H1 (cell line): ENCODE results near the gene PLG. TPM values are rescaled to one million over a fixed set of nuclear protein-coding genes. Genes with fewer than 3 reads are reported as not detected.
"Not testable (repeated sequence)": the region's sequence is repeated elsewhere in the genome, so short reads cannot be mapped to it uniquely, and the experiment has no call there.

Experiments used
- CTCF ChIA-PET: fragments of 300-600 bp; sonication (Branson Sonifier 250); formaldehyde crosslinking; loops from one replicate; lab custom pipeline; 2021; ENCODE audit not compliant: partially characterized antibody; lab: Charles Lee
- POLR2A ChIA-PET: fragments of 300-600 bp; sonication (Branson Sonifier 250); formaldehyde crosslinking; loops from one replicate; lab custom pipeline; 2021; ENCODE audit warnings: inconsistent platforms; ENCODE audit not compliant: partially characterized antibody; lab: Charles Lee
- DNase-seq, 2 experiments: peaks; one replicate each; pipeline versions ENCODE4 v3.0.0 to v3.0.0-alpha.2; 2010 to 2022; ENCODE audit warnings: low spot score in 2 of 2, low read depth in 1 of 2, mixed read lengths in 1 of 2
- FAIRE-seq: peaks from 2 replicates; lab custom pipeline; 2011; peaks lifted over from hg19 to GRCh38; lab: Jason Lieb, UNC
- H2AFZ ChIP-seq: 2 replicates; pipeline ENCODE4 v1.8.1; 2012; ENCODE audit warnings: low read length, inconsistent platforms
- H2AK5ac ChIP-seq: 2 replicates; pipeline ENCODE4 v1.6.1; 2013; ENCODE audit warnings: low read depth, low read length
- H2BK120ac ChIP-seq: replicated peaks from 2 replicates; pipeline ENCODE3; 2013; ENCODE audit warnings: low read depth, low read length, inconsistent platforms
- H2BK12ac ChIP-seq: 2 replicates; pipeline ENCODE4 v1.6.1; 2013; ENCODE audit warnings: low read depth, low read length
- H2BK15ac ChIP-seq: 2 replicates; pipeline ENCODE4 v1.6.1; 2013; ENCODE audit warnings: low read length
- H2BK20ac ChIP-seq: 2 replicates; pipeline ENCODE4 v1.6.1; 2013; ENCODE audit warnings: low read length
- H2BK5ac ChIP-seq: 2 replicates; pipeline ENCODE4 v1.6.1; 2013; ENCODE audit warnings: low read depth, low read length
- H3K14ac ChIP-seq: 2 replicates; pipeline ENCODE4 v1.6.1; 2013; ENCODE audit warnings: inconsistent platforms; ENCODE audit not compliant: insufficient read length
- H3K18ac ChIP-seq: 2 replicates; pipeline ENCODE4 v1.6.1; 2013; ENCODE audit warnings: low read length; ENCODE audit errors: extremely low read depth
- H3K23ac ChIP-seq: 2 replicates; pipeline ENCODE4 v1.6.1; 2013; ENCODE audit warnings: inconsistent platforms; ENCODE audit not compliant: insufficient read length
- H3K23me2 ChIP-seq: 2 replicates; pipeline ENCODE4 v1.6.1; 2013; ENCODE audit warnings: low read depth, low read length
- H3K27ac ChIP-seq: 2 replicates; pipeline ENCODE4 v1.6.1; 2011; ENCODE audit warnings: low read depth, low read length, inconsistent platforms
- H3K27me3 ChIP-seq, 4 experiments: replicated peaks in 1 of 4; 1 replicate in 1 of 4; 2 replicates in 3 of 4; pipeline versions ENCODE4 v1.6.1 to v1.8.1; 2011 to 2013; ENCODE audit warnings: low read length in 3 of 4, mild to moderate bottlenecking in 3 of 4, inconsistent platforms in 2 of 4, mixed read lengths in 2 of 4, moderate library complexity in 1 of 4; ENCODE audit not compliant: control insufficient read depth in 3 of 4, insufficient read depth in 3 of 4; ENCODE audit errors: extremely low read depth in 1 of 4
- H3K36me3 ChIP-seq, 4 experiments: 2 replicates each; pipeline versions ENCODE4 v1.6.1 to v1.8.1; 2011 to 2013; ENCODE audit warnings: mild to moderate bottlenecking in 4 of 4, low read length in 3 of 4, moderate library complexity in 2 of 4, control low read depth in 1 of 4, inconsistent platforms in 1 of 4; ENCODE audit not compliant: insufficient read depth in 4 of 4, control insufficient read depth in 2 of 4
- H3K4ac ChIP-seq: replicated peaks from 2 replicates; pipeline ENCODE3; 2013; ENCODE audit warnings: low read length, low read depth, mixed read lengths, inconsistent platforms; ENCODE audit not compliant: insufficient read length
- H3K4me1 ChIP-seq, 4 experiments: replicated peaks in 1 of 4; 1 replicate in 1 of 4; 2 replicates in 3 of 4; pipeline versions ENCODE4 v1.6.1 to v1.8.1; 2011 to 2013; ENCODE audit warnings: low read length in 3 of 4, inconsistent platforms in 2 of 4, mixed read lengths in 1 of 4; ENCODE audit not compliant: insufficient read depth in 4 of 4, control insufficient read depth in 3 of 4
- H3K4me2 ChIP-seq, 2 experiments: 2 replicates each; pipeline versions ENCODE4 v1.6.1 to v1.8.1; 2011 to 2013; ENCODE audit warnings: low read depth in 2 of 2, low read length in 2 of 2, control low read depth in 1 of 2, inconsistent platforms in 1 of 2, mild to moderate bottlenecking in 1 of 2; ENCODE audit not compliant: insufficient read depth in 1 of 2
- H3K4me3 ChIP-seq, 4 experiments: fragments of 200-600, 300-600 bp in 1 of 4; sonication (generic), shearing (Covaris generic), sonication (Bioruptor Twin) in 1 of 4; 2 replicates each; pipeline versions ENCODE4 v1.5.1 to v1.8.1; 2011 to 2016; ENCODE audit warnings: low read length in 4 of 4, low read depth in 3 of 4, control low read depth in 2 of 4, inconsistent platforms in 2 of 4, mild to moderate bottlenecking in 2 of 4, mixed read lengths in 1 of 4, moderate library complexity in 1 of 4; ENCODE audit not compliant: insufficient read depth in 2 of 4; ENCODE audit errors: extremely low read depth in 1 of 4
- H3K56ac ChIP-seq: replicated peaks from 2 replicates; pipeline ENCODE3; 2013; ENCODE audit warnings: low read depth, mild to moderate bottlenecking, mixed read lengths, low read length, inconsistent platforms; ENCODE audit not compliant: insufficient read length
- H3K79me1 ChIP-seq: 2 replicates; pipeline ENCODE4 v1.6.1; 2013; ENCODE audit warnings: low read depth, low read length, control low read depth
- H3K79me2 ChIP-seq, 2 experiments: 2 replicates each; pipeline versions ENCODE4 v1.6.1 to v1.8.1; 2012 to 2013; ENCODE audit warnings: low read length in 2 of 2, mild to moderate bottlenecking in 2 of 2, inconsistent platforms in 1 of 2; ENCODE audit not compliant: insufficient read depth in 2 of 2, control insufficient read depth in 1 of 2
- H3K9ac ChIP-seq, 4 experiments: replicated peaks in 1 of 4; 1 replicate in 1 of 4; 2 replicates in 3 of 4; pipeline versions ENCODE4 v1.6.1 to v1.8.1; 2011 to 2013; ENCODE audit warnings: low read depth in 3 of 4, low read length in 3 of 4, control low read depth in 2 of 4, mild to moderate bottlenecking in 2 of 4, moderate library complexity in 2 of 4, inconsistent platforms in 1 of 4; ENCODE audit errors: extremely low read depth in 1 of 4
- H3K9me3 ChIP-seq, 2 experiments: 2 replicates each; pipeline versions ENCODE4 v1.6.1 to v1.8.1; 2012 to 2013; ENCODE audit warnings: mild to moderate bottlenecking in 2 of 2, moderate library complexity in 2 of 2, control low read depth in 1 of 2, inconsistent platforms in 1 of 2, low read depth in 1 of 2, low read length in 1 of 2, mixed read lengths in 1 of 2; ENCODE audit not compliant: insufficient read depth in 2 of 2
- H4K20me1 ChIP-seq, 2 experiments: replicated peaks in 1 of 2; 2 replicates each; pipeline versions ENCODE3 to v1.8.1; 2011 to 2013; ENCODE audit warnings: inconsistent platforms in 2 of 2, low read length in 2 of 2, mild to moderate bottlenecking in 1 of 2; ENCODE audit not compliant: insufficient read depth in 2 of 2, control insufficient read depth in 1 of 2
- H4K5ac ChIP-seq: 2 replicates; pipeline ENCODE4 v1.6.1; 2013; ENCODE audit warnings: low read length, low read depth, mixed read lengths, inconsistent platforms; ENCODE audit not compliant: insufficient read length
- H4K8ac ChIP-seq: 2 replicates; pipeline ENCODE4 v1.8.0; 2013; ENCODE audit warnings: mild to moderate bottlenecking, moderate library complexity, low read length, inconsistent platforms; ENCODE audit not compliant: insufficient read depth; ENCODE audit errors: extremely low read depth
- H4K91ac ChIP-seq: replicated peaks from 2 replicates; pipeline ENCODE3; 2013; ENCODE audit warnings: low read length, mixed read lengths, inconsistent platforms; ENCODE audit not compliant: insufficient read length
- WGBS, 2 experiments: shearing (Covaris generic) in 1 of 2; methylation state at CpG; one replicate each; pipeline versions ENCODE4 v1.1.6 to v1.1.7; 2013 to 2015; ENCODE audit warnings: low lambda C conversion rate in 2 of 2, mixed read lengths in 2 of 2, inconsistent platforms in 1 of 2, low coverage in 1 of 2, missing lambda C conversion rate in 1 of 2; ENCODE audit not compliant: insufficient replicate concordance in 2 of 2, insufficient coverage in 1 of 2, insufficient read length in 1 of 2; ENCODE audit errors: extremely low coverage in 1 of 2, missing lambda C conversion rate in 1 of 2; 5-methylcytosine and 5-hydroxymethylcytosine counted together
- polyA plus RNA-seq, 7 experiments: library from polyadenylated mRNA; depleted of rRNA in 3 of 7; stranded (reverse) in 5 of 7; unstranded in 2 of 7; fragments of >200 nt in 5 of 7; fragments of 200-250 nt in 2 of 7; gene quantifications; 1 replicate in 5 of 7; 2 replicates in 1 of 7; 4 replicates in 1 of 7; pipeline versions ENCODE4 v1.2.1 to v1.2.3, GENCODE V29; 2011 to 2013; ENCODE audit warnings: missing spikeins in 2 of 7, mixed read lengths in 2 of 7
- total RNA-seq: library from RNA; stranded (reverse); fragmentation: NEBNext Ultra II Directional; extraction: Animal tissue kit (Norgen Biotek cat#: 25700); gene quantifications from 2 replicates; pipeline ENCODE4 v1.2.1, GENCODE V29; 2021

PLG gene
- total and polyA plus RNA-seq, 2 of the 8 experiments (the other 6 are each of a cell fraction or from before 2014, with no cell fraction given), result not detected

DNA sequence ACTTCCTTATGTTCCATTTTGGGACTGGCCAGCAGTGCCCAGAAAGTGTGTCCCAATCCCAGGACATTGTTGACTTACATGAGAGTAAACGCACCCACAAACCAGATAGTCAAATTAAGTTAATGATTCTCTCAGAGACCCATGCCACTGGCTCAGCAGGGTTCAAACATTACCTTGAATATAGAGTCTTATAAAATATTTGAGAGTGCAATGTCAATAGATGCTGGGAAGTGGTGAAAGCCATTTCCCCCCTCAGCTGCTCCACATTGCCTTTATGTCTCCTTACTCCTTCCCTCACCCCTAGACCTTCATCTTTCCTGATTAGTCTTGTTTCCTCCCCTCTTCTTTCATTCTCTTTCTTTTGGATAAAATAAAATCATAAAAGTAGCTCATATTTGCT, 37.8 kb upstream of the PLG start, which contains the start of gene LPA:
Gene LPA (minus strand): TSS at position 78 of the 400 bp plus-strand sequence. CDS start 61 bp downstream, at position 17.
- H2BK5ac ChIP-seq, H3K27ac ChIP-seq, H3K36me3 ChIP-seq, FAIRE-seq, CTCF ChIA-PET, H3K23ac ChIP-seq, POLR2A ChIA-PET, H2AK5ac ChIP-seq, H2BK12ac ChIP-seq, H3K9ac ChIP-seq, H3K18ac ChIP-seq, H3K4me3 ChIP-seq, H3K79me2 ChIP-seq, H4K91ac ChIP-seq, H3K27me3 ChIP-seq, DNase-seq, H2BK15ac ChIP-seq, H3K4ac ChIP-seq, H3K79me1 ChIP-seq, H3K4me1 ChIP-seq, H3K56ac ChIP-seq, H3K23me2 ChIP-seq, H2BK20ac ChIP-seq, H4K8ac ChIP-seq, H4K5ac ChIP-seq, H3K14ac ChIP-seq, H3K4me2 ChIP-seq, H4K20me1 ChIP-seq, H2BK120ac ChIP-seq, H2AFZ ChIP-seq: not testable (repeated sequence)
- peaks cover 13 to 18% of the 10 kb centered on the region in 2 experiments; a peak in 3 of 4 replicates for H3K9me3 ChIP-seq
- WGBS, 2 experiments, result 95% methylated on average over 1 of the region's 1 CpG; no CpG with 5 or more reads in 1 of the 2 experiments
